Hematopoietic multipotent progenitor cell treated with erythropoietin and hydrocortisone succinate and interleukin-3 and kit ligand, for 4 days (in vitro differentiated cells): ENCODE measurements around the gene SYT5.
A peak's percentile ranks its signal among the peaks of the same experiment; 100 is the strongest.

Source experiments
- DNase-seq: peaks from one replicate; pipeline ENCODE4 v3.0.0-alpha.2; 2015

The SYT5 gene

DNA sequence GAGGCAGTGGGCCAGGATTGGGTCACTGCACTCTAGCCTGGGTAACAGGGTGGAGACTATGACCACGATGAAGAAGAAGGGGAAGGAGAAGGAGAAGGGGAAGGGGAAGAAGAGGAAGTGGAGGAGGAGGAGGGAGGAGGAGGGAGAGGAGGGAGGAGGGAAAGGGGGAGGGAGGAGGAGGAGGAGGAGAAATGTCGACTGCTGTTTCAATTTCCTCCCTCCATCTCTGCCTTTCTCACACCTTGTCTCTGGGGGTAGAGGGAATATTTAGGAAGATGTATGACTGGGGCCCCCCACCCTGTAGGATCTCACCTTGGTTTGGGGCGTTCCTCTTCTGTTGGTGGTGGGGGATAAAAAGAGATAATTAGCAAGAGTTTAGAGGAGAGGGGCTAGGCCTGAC is 34.9 kb downstream of the SYT5 start:
- peak; percentile 36 for DNase-seq

GRCh38 chr19:55141696-55142095 is 38.4 kb downstream of the SYT5 start:
- no peak for DNase-seq

DNA sequence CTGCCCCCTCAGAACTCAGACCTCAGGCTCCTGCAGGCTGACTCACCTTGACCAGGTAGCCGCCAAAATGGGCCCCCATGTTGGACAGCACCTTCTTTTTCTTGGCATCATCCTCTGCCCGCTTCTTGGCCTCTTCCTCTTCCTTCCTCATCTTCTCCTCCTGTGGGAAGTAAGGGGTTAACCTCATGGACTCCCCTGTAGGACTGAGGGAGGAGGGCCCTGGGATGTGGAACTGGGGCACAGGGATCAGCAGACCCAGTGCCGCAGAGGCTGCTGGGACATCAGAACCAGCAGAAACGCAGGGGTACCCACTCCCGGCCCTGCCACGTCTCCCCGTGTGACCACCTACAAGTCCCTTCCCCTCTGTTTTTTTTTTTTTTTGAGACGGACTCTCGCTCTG is 42.2 kb downstream of the SYT5 start:
- no peak for DNase-seq

GRCh38 chr19:55136399-55137102 is 43.5 kb downstream of the SYT5 start:
- no peak for DNase-seq

- DNase-seq, result no peak
These were observed 45.4 kb downstream of the SYT5 start for GRCh38 chr19:55134736-55135135.

DNA sequence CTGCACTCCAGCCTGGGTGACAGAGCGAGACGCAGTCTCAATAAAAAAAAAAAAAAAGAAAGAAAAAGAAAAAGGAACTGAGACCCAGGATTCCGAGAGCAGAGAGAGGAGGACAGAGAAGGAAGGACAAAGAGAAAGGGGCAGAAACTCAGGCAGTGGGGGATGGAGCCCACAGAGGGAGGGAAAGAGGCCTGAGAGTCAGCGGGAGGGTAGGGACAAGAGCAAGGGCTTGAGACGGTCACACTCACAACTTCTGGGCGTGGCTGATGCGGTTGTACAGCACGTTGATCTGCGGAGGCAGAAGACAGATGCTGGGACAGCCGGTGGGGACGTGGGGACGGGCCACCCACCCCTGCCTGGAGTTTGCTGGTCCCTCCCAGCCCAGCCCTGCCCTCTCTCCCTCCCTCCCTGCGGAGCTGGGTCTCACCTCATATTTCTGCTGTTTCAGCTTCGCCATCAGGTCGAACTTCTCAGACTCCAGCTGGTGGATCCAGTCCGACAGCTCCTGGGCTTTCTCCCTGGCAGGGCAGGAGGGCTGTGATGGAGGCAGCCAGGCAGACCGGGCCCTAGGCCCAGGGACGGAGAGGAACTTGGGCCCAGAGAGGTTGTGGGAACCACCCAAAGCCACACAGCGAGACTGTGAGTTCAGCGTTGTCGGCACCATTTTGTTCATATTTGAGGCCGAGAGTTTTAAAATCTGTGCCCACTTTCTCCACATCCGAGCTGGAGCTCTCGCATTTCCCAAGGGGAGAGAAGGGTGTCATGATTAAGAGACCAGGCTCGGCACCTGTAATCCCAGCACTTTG is 46.2 kb downstream of the SYT5 start:
- peak; percentile 53 for DNase-seq

- peak; percentile 43 for DNase-seq
These were observed 47.5 kb downstream of the SYT5 start for GRCh38 chr19:55132453-55133129.

GRCh38 chr19:55131421-55131820 is 48.7 kb downstream of the SYT5 start:
- no peak for DNase-seq
